ACHN (cell line): ENCODE data around the gene PUS10.
"Not testable (repeated sequence)": the region's sequence is repeated elsewhere in the genome, so short reads cannot be mapped to it uniquely, and the experiment has no call there.

ENCODE experiments used
- DNase-seq: peaks from one replicate; pipeline ENCODE4 v3.0.0-alpha.2; 2015
- in situ Hi-C: cut with HindIII; loops from 2 replicates; pipeline ENCODE4 v1.10.0; 2017; ENCODE audit warnings: low sequenced_read_pairs, low pct_ligation_motif_present, low pct_unique_long_range_greater_than_20kb

The PUS10 gene, protein sequence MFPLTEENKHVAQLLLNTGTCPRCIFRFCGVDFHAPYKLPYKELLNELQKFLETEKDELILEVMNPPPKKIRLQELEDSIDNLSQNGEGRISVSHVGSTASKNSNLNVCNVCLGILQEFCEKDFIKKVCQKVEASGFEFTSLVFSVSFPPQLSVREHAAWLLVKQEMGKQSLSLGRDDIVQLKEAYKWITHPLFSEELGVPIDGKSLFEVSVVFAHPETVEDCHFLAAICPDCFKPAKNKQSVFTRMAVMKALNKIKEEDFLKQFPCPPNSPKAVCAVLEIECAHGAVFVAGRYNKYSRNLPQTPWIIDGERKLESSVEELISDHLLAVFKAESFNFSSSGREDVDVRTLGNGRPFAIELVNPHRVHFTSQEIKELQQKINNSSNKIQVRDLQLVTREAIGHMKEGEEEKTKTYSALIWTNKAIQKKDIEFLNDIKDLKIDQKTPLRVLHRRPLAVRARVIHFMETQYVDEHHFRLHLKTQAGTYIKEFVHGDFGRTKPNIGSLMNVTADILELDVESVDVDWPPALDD

DNA sequence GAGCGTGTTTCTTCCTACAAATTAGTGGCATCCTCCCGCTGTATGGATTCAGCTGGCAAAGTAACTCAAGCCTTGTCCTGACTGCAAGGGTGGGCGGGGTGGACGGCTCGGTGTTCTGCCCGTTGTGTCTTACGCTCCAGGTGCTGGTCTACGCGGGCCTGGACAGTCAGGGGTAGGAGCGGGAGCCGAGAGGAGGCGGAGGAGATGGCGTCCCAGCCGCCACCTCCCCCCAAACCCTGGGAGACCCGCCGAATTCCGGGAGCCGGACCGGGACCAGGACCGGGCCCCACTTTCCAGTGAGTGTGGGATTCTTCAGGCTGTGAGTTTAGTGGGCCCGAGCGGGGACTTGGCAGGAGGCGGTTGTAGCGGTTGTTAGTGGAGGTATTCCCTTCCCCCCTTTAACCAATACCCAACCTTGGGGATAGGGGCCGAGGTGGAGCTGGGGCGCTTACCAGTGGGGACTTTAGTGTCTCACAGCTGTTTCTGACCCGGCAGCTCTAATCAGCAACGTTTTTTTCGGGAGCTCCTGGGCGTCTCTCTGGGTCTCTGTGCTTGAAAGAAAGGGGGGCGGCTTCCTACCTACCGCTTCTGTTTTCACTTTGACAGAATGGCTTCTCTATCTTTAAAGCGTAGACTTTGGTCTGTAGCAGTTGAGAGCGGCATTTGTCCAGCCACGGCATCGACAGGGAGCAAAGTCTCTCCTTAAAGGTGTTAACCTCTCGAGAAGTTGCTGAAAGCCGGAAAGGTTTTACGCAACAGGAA, at the start of gene PUS10, which contains the start of gene PEX13:
PUS10 (minus strand) TSS at position 700 of the 762 bp plus-strand sequence. CDS start 6,365 bp downstream, outside the sequence.
PEX13 (plus strand) TSS at position 165 of the 762 bp plus-strand sequence; CDS start at position 205, 40 bp downstream.
- DNase-seq = peak; percentile 81
- in situ Hi-C loops = no loop called here

DNA sequence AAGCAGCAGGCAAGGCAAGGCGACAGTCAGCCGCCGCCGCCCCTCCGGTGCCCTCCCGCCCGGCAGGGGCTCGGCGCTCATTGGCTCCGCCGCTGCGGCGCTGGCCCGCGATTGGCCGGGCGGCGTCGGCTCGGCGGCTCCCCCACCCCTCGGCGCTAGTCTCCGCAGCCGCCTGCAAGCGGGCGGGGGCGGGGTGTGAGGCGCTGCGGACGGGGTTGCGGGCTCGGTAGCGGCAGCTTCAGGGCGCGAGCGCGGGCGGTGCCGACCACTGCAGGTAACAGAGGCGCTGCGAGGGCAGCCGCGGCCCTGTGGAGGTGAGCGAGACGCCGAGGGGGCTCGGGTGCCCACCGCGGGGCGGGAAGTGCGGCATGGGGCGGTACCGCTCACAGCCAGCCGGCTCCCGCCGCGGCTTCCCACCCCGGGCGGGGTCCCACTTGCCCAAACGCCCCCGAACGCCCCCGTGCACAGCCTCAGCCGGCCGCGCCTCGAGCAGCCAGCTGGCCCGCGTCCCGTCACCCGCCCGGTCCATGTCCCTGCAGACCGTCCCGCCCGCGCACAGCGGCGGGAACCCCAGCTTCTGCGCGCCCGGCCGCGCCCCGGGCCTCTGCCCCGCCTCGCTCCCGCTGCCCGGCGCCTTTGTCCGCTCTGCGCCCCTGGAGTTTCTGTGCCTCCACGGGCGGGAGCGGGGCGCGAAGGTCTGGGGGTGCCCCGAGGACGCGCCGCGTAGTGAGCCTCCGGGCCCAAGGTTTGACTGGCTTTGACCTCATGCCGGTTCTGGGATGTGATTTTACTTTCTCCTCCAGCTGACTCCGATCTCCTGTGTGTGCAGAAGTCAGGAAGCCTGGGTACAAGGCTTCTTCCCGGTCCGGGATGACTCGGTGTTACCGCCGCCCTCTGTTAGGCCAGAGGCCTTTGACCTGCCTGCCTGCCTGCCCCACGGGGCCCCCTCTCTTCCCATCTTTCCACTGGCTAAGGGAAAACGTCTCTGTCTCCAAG, 48.0 kb upstream of the PUS10 start, which contains the start of gene SANBR:
SANBR (plus strand) TSS at position 158 of the 996 bp plus-strand sequence. CDS start 4,480 bp downstream, outside the sequence.
- DNase-seq = peak; percentile 89
- in situ Hi-C loops = no loop called here

DNA sequence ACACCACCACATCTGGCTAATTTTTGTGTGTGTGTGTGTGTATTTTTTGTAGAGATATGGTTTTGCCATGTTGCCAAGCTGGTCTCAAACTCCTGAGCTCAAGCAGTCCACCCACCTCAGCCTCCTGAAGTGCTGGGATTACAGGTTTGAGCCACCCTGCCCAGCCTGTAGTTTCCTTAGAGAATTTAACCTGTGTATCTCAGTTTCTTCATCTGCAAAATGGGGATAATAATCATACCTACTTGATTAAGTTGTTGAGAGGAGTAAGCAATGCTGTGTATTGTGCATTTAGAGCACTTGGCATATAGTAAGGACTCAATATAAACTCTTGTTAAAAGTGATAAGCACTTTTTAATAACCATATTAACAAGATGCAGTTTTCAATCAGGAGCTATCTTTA, 41.3 kb upstream of the PUS10 start:
- in situ Hi-C loops = no loop called here
- DNase-seq = no peak

DNA sequence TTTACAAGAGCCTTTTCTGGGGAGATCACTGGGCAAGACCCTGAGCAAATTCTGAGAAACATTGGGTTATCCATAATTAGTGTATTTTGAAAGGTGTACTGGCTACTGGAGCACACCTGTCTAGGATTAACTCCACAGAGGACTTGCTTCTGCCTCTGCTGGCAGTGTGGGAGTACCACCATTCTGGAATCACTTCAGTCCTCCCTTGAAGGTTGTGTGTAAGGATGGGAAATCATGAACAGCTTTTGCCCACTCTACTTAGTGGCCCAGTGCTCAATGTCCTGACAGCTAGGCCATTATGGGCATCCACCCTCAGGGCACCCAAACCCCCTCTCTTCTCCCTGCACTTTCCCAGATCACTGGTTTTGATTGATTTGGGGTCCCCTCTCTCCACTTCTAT, 39.5 kb upstream of the PUS10 start:
- in situ Hi-C loops = no loop called here

DNA sequence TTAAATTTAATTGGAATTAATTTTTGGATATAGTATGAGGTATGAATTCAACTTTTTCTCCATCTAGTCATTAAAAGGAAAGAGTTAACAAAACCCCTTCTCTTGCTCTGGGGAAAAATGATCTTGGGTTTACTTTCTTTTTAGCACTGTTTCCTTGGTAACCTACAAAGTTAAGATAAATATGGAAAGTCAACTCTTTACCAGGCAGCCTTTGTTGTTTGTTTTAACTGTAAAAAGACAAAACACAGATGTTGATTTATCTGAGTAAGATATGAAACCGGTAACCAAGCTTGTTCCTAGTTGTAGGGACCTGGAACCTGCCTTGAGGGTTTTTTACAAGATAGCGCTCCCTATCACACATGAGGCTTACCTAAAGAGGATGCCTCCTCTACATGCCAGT, 37.5 kb upstream of the PUS10 start:
- in situ Hi-C loops = no loop called here

More for the DNA sequence above, 39.5 kb upstream of the PUS10 start:
- DNase-seq = no peak

DNA sequence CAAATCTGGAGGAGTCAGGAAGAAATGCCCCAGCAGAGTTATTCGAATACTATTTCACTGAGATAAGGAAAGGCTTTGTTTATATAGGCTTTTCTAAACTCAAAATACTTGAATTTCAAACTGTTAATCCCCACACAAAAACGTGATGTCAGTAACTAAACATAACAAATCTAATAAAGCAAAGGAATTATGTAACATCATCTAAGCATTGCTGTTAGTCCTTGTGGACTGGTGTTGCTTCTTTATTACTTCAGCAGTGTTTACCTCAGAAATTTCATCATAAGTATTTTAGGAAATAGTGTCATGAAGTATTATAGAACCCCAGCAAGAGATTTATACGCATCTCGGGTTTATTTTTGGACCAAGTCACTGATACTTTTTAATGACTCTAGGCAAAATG, 27.9 kb upstream of the PUS10 start:
- in situ Hi-C loops = no loop called here
- no peak for DNase-seq

More for the DNA sequence above, 37.5 kb upstream of the PUS10 start:
- DNase-seq = no peak

DNA sequence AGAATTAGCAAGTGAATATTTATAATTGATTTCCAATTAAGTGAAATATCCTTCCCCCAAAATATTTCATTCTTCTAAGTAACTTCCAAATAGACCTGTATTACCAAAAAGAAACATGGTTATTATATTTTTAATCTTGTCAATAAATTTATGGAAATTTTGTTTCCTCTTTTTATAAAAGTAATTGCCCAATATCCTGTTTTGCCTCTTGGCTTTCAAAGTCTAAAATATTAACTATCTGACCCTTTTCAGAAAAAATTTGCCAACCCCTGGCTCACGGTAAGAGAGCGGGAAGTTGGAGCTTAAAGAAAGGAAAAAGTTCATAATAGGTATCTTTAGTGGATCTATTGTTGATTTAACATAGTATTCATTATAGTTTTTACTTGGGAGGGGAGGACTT, 27.2 kb upstream of the PUS10 start:
- in situ Hi-C loops = no loop called here
- no peak for DNase-seq

DNA sequence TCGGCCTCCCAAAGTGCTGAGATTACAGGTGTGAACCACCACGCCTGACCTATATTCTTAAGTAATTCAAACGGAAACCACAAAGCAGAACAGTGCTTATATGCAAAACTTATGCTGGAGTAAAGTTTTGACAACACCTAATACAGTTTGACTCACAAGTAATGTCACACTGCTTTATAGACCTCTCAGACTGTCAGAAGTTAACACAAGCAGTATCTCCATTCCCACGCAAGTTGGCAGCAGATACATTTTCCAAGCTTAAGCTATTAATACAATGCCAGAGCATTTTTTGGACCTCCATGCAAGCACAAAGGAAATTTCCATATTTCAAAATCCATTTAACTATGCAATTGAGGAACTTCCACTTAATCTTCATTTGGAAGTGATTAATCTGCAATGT, 26.6 kb upstream of the PUS10 start:
- in situ Hi-C loops = no loop called here
- no peak for DNase-seq

DNA sequence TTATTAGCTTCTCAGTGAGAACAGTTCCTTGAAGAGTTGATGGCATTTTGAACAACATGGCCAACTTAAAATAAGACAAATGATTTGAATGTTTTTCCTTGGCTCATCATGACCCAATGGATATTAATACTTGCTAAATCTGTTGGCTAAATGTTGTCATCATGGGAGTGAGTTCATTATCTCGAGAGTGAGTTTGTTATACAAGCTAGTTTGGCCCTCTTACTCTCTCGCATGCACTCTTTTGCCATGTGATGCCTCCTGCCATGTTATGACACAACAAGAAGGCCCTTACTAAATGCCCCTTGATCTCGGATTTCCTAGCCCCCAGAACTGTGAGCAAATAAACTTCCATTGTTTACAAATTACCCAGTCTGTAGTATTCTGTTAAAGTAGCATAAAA, 24.8 kb upstream of the PUS10 start:
- DNase-seq = no peak
- in situ Hi-C loops = no loop called here

DNA sequence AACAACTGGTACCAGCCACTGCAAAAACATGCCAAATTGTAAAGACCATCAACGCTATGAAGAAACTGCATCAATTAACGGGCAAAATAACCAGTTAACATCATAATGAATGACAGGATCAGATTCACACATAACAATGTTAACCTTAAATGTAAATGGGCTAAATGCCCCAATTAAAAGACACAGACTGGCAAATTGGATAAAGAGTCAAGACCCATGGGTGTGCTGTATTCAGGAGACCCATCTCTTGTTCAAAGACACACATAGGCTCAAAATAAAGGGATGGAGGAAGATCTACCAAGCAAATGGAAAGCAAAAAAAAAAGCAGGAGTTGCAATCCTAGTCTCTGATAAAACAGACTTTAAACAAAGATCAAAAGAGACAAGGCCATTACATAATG, 18.6 kb upstream of the PUS10 start:
- in situ Hi-C loops, DNase-seq: not testable (repeated sequence)

DNA sequence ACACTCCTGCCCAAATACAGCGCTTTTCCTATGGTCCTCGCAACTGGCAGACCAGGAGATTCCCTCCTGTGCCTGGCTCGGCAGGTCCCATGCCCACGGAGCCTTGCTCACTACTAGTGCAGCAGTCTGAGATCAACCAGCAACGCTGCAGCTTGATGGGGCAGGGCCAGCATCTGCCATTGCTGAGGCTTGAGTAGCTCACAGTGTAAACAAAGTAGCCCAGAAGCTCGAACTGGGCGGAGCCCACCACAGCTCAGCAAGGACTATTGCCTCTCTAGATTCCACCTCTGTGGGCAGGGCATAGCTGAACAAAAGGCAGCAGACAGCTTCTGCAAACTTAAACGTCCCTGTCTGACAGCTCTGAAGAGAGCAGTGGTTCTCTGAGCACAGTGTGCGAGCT, 16.5 kb upstream of the PUS10 start:
- DNase-seq = not testable (repeated sequence)

DNA sequence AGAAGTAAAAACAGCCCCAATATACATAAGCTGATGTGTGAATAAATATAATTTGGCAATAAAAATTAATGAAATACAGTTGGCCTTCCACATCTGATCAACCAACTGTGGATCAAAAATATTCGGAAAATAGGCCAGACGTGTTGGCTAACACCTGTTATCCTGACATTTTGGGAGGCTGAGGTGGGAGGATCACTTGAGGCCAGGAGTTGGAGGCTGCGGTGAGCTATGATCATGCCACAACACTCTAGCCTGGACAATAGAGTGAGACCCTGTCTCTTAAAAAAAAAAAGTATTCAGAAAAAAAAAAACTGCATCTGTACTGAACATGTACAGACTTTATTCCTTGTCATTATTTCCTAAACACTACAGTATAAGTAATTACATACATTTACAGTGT, 11.5 kb upstream of the PUS10 start:
- DNase-seq = no peak
- in situ Hi-C loops = no loop called here

More for the DNA sequence above, 16.5 kb upstream of the PUS10 start:
- in situ Hi-C loops = not testable (repeated sequence)

DNA sequence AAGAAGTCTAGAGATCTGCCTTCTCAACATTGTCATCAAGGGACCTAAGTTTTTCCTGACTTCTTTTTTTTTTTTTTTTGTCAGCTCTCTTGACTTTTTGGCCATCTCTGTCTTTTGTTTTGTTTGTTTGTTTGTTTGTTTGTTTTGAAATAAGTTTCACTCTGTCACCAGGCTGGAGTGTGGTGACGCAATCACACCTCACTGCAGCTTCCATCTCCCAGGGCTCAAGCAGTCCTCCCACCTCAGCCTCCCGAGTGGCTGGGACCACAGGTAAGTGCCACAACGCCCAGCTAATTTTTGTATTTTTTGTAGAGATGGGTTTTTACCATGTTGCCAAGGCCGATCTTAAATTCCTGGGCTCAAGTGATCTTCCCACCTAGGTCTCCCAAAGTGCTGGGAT, 5.6 kb upstream of the PUS10 start:
- in situ Hi-C loops = no loop called here
- no peak for DNase-seq

DNA sequence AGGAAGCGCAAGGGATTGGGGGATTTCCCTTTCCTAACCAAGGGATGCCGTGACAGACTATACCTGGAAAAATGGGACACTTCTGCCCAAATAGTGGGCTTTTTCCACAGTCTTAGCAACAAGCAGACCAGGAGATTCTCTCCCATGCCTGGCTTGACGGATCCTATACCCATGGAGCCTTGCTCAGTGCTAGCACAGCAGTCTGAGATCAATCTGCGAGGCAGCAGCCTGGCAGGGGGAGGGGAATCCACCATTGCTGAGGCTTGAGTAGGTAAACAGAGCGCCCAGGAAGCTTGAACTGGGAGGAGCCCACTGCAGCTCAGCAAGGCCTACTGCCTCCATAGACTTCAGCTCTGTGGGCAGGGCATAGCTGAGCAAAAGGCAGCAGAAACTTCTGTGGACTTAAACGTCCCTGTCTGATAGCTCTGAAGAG, 3.2 kb upstream of the PUS10 start:
- in situ Hi-C loops = no loop called here
- no peak for DNase-seq

DNA sequence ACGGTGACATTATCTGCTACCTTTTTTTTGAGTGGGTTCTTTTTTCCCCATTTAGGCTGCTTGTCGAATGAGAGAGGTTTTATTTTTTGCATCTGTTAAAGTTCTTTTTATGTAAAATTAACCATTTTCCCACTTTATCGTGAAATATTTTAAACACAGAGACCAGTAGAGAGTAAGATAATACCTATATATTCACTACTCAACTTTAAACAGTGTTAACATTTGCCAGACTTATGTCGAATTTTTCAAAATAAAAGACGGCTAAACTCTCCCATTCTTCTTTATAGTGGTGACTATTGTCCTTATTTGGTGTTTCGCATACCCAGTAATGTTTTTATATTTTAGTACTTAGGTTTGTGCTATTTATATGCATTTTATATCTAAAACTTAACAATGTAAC, 743 bp upstream of the PUS10 start:
- in situ Hi-C loops = no loop called here

DNA sequence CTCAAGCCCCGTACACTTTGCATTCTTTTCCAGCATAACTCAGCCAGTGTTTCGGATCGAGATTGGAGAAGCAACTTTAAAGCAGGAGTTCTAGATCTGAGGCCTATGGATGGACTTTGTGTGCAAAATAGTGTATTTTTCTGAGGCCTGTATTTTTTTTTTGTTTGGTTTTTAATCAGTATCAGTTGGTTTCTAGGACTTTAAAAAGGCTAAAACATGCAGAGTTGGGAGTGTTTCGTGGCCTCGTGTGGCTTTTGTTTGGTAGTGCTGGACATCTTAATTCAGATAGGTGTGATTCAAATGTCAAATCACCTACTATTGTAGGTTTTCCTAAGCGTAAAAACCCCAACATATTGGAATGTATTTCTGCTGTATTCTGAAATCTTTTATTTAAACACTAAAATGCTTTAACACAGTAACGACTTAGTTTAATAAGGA, 282 bp upstream of the PUS10 start:
- DNase-seq = no peak
- in situ Hi-C loops = no loop called here

More for the DNA sequence above, 743 bp upstream of the PUS10 start:
- no peak for DNase-seq

DNA sequence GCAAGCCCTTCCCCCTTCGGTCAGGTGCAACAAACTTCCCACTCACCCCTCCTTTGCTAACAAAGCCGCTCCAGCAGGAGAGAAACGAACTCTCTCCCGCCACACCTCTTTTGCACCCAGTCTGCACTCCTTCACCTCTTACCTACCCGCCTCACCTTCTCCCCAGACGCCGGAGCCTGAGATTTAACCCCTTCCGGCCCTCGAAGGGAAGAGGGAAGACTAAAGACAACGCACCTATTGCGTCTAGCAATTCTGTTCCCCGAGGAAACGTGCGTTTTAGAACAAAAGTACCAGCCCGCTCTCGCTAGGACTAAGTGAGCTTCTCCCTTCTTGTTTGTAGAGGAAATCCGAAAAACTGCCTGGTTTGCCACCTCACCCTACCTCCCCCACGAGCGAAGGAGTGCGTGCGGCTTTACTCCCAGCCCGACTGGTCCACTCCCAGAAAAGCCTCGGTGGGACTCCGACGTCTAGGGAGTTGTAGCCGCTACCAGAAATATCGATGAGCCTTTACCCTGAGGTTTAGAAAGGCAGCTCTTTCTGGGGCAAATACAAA, 976 bp downstream of the PUS10 start:
- DNase-seq = peak; percentile 82
- in situ Hi-C loops = no loop called here
